Left lobe of liver (tissue), 2 donors: ENCODE results near the gene DOCK9. TPM values are rescaled to one million over a fixed set of nuclear protein-coding genes. Genes with fewer than 3 reads are reported as not detected.

Source experiments
- ATAC-seq: fragments of 200-7000 bp; cut with Tn5 transposase; one replicate; pipeline ENCODE4 v1.9.1; 2020; ENCODE audit warnings: mild to moderate bottlenecking, moderate library complexity
- DNase-seq: peaks from one replicate; pipeline ENCODE4 v3.0.0-alpha.2; 2020; ENCODE audit warnings: low spot score
- total RNA-seq: library from RNA; stranded (reverse); gene quantifications from one replicate; pipeline ENCODE4 v1.2.1, GENCODE V29; 2021
- donor health status: DM: no; HTN: no; CAD: no; lungs with moderate emphysema.
- donor health status: DM: no; HTN: yes; CAD: no.

The DOCK9 gene
- total RNA-seq, 1 donor from 2014 or later, result 18.1 TPM

GRCh38 chr13:98955336-98955735 is 22.5 kb downstream of the DOCK9 start:
- no peak for ATAC-seq

GRCh38 chr13:98954313-98954712 is 23.6 kb downstream of the DOCK9 start:
- ATAC-seq, result no peak
- DNase-seq, result no peak

More at GRCh38 chr13:98955336-98955735, 22.5 kb downstream of the DOCK9 start:
- DNase-seq, result no peak

GRCh38 chr13:98951266-98951665 is 26.6 kb downstream of the DOCK9 start:
- ATAC-seq, result no peak
- DNase-seq, result no peak

GRCh38 chr13:98950705-98951104 is 27.2 kb downstream of the DOCK9 start:
- ATAC-seq, result no peak
- no peak for DNase-seq

GRCh38 chr13:98947925-98948324 is 29.9 kb downstream of the DOCK9 start:
- ATAC-seq (no peak), DNase-seq (no peak)

GRCh38 chr13:98945863-98946605 is 31.8 kb downstream of the DOCK9 start:
- ATAC-seq (no peak), DNase-seq (no peak)

GRCh38 chr13:98944336-98944735 is 33.5 kb downstream of the DOCK9 start:
- no peak for DNase-seq
- no peak for ATAC-seq

GRCh38 chr13:98942997-98943396 is 34.9 kb downstream of the DOCK9 start:
- no peak for DNase-seq

GRCh38 chr13:98942485-98942884 is 35.4 kb downstream of the DOCK9 start:
- ATAC-seq (no peak), DNase-seq (no peak)

More at GRCh38 chr13:98942997-98943396, 34.9 kb downstream of the DOCK9 start:
- no peak for ATAC-seq

GRCh38 chr13:98941536-98941935 is 36.3 kb downstream of the DOCK9 start:
- no peak for ATAC-seq
- DNase-seq, result no peak

GRCh38 chr13:98941126-98941525 is 36.7 kb downstream of the DOCK9 start:
- DNase-seq (no peak), ATAC-seq (no peak)

- DNase-seq (no peak), ATAC-seq (no peak)
Measured at GRCh38 chr13:98940325-98941001, 37.4 kb downstream of the DOCK9 start.

GRCh38 chr13:98939660-98940191 is 38.1 kb downstream of the DOCK9 start:
- ATAC-seq, result no peak
- no peak for DNase-seq

GRCh38 chr13:98938801-98939200 is 39.1 kb downstream of the DOCK9 start:
- ATAC-seq, result no peak
- DNase-seq, result no peak

- no peak for DNase-seq
Measured at GRCh38 chr13:98937911-98938381, 39.9 kb downstream of the DOCK9 start.

GRCh38 chr13:98934243-98934642 is 43.6 kb downstream of the DOCK9 start:
- DNase-seq (no peak), ATAC-seq (no peak)

More at GRCh38 chr13:98937911-98938381, 39.9 kb downstream of the DOCK9 start:
- ATAC-seq, result no peak

- no peak for DNase-seq
- no peak for ATAC-seq
Measured at GRCh38 chr13:98930151-98930591, 47.7 kb downstream of the DOCK9 start.

GRCh38 chr13:98927951-98928927 is 49.6 kb downstream of the DOCK9 start:
- peak; percentile 22 for ATAC-seq
- DNase-seq, result no peak

GRCh38 chr13:98925949-98926348 is 51.9 kb downstream of the DOCK9 start:
- no peak for ATAC-seq

GRCh38 chr13:98923641-98924397 is 54.0 kb downstream of the DOCK9 start:
- DNase-seq (no peak), ATAC-seq (no peak)

More at GRCh38 chr13:98925949-98926348, 51.9 kb downstream of the DOCK9 start:
- DNase-seq, result no peak
